GM23338 (cell line): Measurements from ENCODE around the gene TANGO2. TPM values are rescaled to one million over a fixed set of nuclear protein-coding genes. Genes with fewer than 3 reads are reported as not detected.
A peak's percentile ranks its signal among the peaks of the same experiment; 100 is the strongest.

Source experiments
- ZNF462 ChIP-seq: fragments of 250-450 bp; sonication (Bioruptor Pico); IDR thresholded peaks from 2 replicates; pipeline ENCODE4 v1.5.0; 2020; ENCODE audit warnings: mild to moderate bottlenecking, moderate library complexity
- microRNA counts: library from miRNA; unstranded; fragments of <30 nt; microRNA quantifications from one replicate; lab custom pipeline; 2017
- microRNA-seq: library from miRNA; unstranded; fragments of <30 nt; microRNA quantifications from one replicate; pipeline ENCODE4, GENCODE V29; 2017
- polyA plus RNA-seq: library from polyadenylated mRNA; unstranded; fragments of >200 nt; fragmentation: Nextera tagmentation; extraction: Ambion mirVana; gene quantifications from 2 replicates; pipeline ENCODE4 v1.2.1, GENCODE V29; 2016
- small RNA-seq: library from RNA; depleted of rRNA; stranded (forward); fragments of <200 nt; gene quantifications from one replicate; pipeline ENCODE3, GENCODE V24; 2014; ENCODE audit warnings: low replicate concordance
- total RNA-seq: library from RNA; depleted of rRNA; stranded (reverse); fragments of >200 nt; shearing (Covaris generic); gene quantifications from 2 replicates; pipeline ENCODE4 v1.2.3, GENCODE V29; 2014; rRNA removed

The TANGO2 gene
- total and polyA plus RNA-seq, 2 experiments from 2014 or later, result 6.9 to 15.0 TPM

- TF ChIP-seq ZNF462 (CRISPR knock-in tag), result no peak
These were observed 95.6 kb downstream of the TANGO2 start (continued) for GRCh38 chr22:20116376-20116950.

MicroRNA genes within 50 kb of the gene (microRNA counts, 767-probe panel; counts per million panel counts)
- not detected for microRNA hsa-miR-1306-3p (lab: Ali Mortazavi, UCI)
- not detected for microRNA hsa-miR-185-5p (lab: Ali Mortazavi, UCI)

Small RNAs within 50 kb of the gene (microRNA-seq; reads per million reads assigned to microRNA genes)
- gene MIR185 (133 reads per million, percentile 69 among the genes with 10 or more reads in this experiment), gene MIR6816 (not detected)

Small RNAs within 50 kb of the gene (small RNA-seq; reads per million reads assigned to genes)
- gene MIR185 (0.80 reads per million, percentile 53 among the genes with 10 or more reads in this experiment), gene MIR6816 (not detected), gene RF00017 (not detected)

Other genes starting within 250 kb of the TANGO2 start
- 19.2 and 27.8 TPM in 2 replicates for gene GNB1L, start 166.2 kb upstream of the TANGO2 start, total RNA-seq
- 15.2 and 17.4 TPM in 2 replicates for gene GNB1L, start 166.2 kb upstream of the TANGO2 start, polyA plus RNA-seq
- 17.4 and 19.2 TPM in 2 replicates for gene RTL10, start 166.2 kb upstream of the TANGO2 start, total RNA-seq
- 7.8 and 9.4 TPM in 2 replicates for gene RTL10, start 166.2 kb upstream of the TANGO2 start, polyA plus RNA-seq
- gene COMT, start 79.3 kb upstream of the TANGO2 start, total RNA-seq, result 29.8 and 35.1 TPM in 2 replicates
- 29.6 and 32.6 TPM in 2 replicates for gene COMT, start 79.3 kb upstream of the TANGO2 start, polyA plus RNA-seq
- gene TXNRD2, start 79.3 kb upstream of the TANGO2 start, total RNA-seq, result 11.2 and 14.1 TPM in 2 replicates
- gene TXNRD2, start 79.3 kb upstream of the TANGO2 start, polyA plus RNA-seq, result 9.2 and 12.4 TPM in 2 replicates
- 87.3 and 122 TPM in 2 replicates for gene ARVCF, start 4.3 kb upstream of the TANGO2 start, total RNA-seq
- 15.3 and 15.6 TPM in 2 replicates for gene ARVCF, start 4.3 kb upstream of the TANGO2 start, polyA plus RNA-seq
- 41.6 and 48.9 TPM in 2 replicates for gene DGCR8, start 59.1 kb downstream of the TANGO2 start, total RNA-seq
- 11.4 and 12.2 TPM in 2 replicates for gene DGCR8, start 59.1 kb downstream of the TANGO2 start, polyA plus RNA-seq
- 987 and 1,206 TPM in 2 replicates for gene RANBP1, start 95.0 kb downstream of the TANGO2 start, total RNA-seq
- gene RANBP1, start 95.0 kb downstream of the TANGO2 start, polyA plus RNA-seq, result 988 and 1,014 TPM in 2 replicates
- gene TRMT2A, start 96.1 kb downstream of the TANGO2 start, total RNA-seq, result 56.4 and 61.3 TPM in 2 replicates
- gene TRMT2A, start 96.1 kb downstream of the TANGO2 start, polyA plus RNA-seq, result 41.3 and 42.9 TPM in 2 replicates
- 26.1 and 47.6 TPM in 2 replicates for gene ZDHHC8, start 110.7 kb downstream of the TANGO2 start, total RNA-seq
- 13.7 and 22.1 TPM in 2 replicates for gene ZDHHC8, start 110.7 kb downstream of the TANGO2 start, polyA plus RNA-seq
- gene CCDC188, start 129.9 kb downstream of the TANGO2 start, total RNA-seq, result not detected in 2 replicates
- not detected in 2 replicates for gene CCDC188, start 129.9 kb downstream of the TANGO2 start, polyA plus RNA-seq
- 33.4 and 38.4 TPM in 2 replicates for gene RTN4R, start 247.2 kb downstream of the TANGO2 start, total RNA-seq
- gene RTN4R, start 247.2 kb downstream of the TANGO2 start, polyA plus RNA-seq, result 10.6 and 12.9 TPM in 2 replicates